Measurements from ENCODE around the gene LZTS2.

DNA sequence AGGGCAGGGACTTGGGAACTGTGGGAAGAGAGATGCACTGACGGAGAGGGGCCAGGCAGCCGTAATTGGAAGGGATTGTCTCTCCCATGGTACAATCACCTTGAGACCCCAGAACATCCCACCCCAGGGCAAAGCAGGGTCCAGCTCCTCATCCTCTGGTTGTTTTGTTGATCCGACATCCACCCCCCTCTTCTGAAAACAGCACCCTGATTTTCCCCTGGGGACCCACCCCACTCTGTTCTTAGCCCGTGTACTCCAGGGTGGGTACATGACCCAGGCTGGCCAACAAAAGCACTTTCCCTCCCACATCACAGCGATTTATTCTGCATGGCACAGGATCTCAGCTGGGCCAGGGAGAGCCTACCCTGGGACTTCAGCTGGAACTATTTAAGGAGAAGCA, 17.2 kb downstream of the LZTS2 start:
- TF ChIP-seq, protein P1, sequence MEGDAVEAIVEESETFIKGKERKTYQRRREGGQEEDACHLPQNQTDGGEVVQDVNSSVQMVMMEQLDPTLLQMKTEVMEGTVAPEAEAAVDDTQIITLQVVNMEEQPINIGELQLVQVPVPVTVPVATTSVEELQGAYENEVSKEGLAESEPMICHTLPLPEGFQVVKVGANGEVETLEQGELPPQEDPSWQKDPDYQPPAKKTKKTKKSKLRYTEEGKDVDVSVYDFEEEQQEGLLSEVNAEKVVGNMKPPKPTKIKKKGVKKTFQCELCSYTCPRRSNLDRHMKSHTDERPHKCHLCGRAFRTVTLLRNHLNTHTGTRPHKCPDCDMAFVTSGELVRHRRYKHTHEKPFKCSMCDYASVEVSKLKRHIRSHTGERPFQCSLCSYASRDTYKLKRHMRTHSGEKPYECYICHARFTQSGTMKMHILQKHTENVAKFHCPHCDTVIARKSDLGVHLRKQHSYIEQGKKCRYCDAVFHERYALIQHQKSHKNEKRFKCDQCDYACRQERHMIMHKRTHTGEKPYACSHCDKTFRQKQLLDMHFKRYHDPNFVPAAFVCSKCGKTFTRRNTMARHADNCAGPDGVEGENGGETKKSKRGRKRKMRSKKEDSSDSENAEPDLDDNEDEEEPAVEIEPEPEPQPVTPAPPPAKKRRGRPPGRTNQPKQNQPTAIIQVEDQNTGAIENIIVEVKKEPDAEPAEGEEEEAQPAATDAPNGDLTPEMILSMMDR (conservative IDR thresholded peaks at IDR 0.05 in 1 of 2, IDR thresholded peaks at IDR 0.05 in 1 of 2; ENCODE audit: extremely low read depth in 1 of 2, insufficient read depth in 1 of 2, low read depth in 1 of 2, low read length in 2 of 2), result no peak
- TF ChIP-seq EZH2 (IDR thresholded peaks at IDR 0.05; ENCODE audit: borderline replicate concordance, low read length), result no peak
